Occipital lobe (tissue), 2 donors: ENCODE measurements around the gene PTPN12. TPM values are rescaled to one million over a fixed set of nuclear protein-coding genes. Genes with fewer than 3 reads are reported as not detected.
"Not testable (repeated sequence)": the region's sequence is repeated elsewhere in the genome, so short reads cannot be mapped to it uniquely, and the experiment has no call there.

ENCODE experiments used
- DNase-seq: peaks from one replicate; lab custom pipeline; 2025; lab: John Stamatoyannopoulos, UW
- total RNA-seq: library from RNA; depleted of rRNA; stranded (reverse); fragments of >200 nt; gene quantifications from one replicate; pipeline ENCODE4 v1.2.3, GENCODE V29; 2014

PTPN12 gene
- total RNA-seq, 1 donor from 2014 or later: 136 TPM

GRCh38 chr7:77579797-77580196, 42.7 kb downstream of the PTPN12 start:
- no peak for DNase-seq

DNA sequence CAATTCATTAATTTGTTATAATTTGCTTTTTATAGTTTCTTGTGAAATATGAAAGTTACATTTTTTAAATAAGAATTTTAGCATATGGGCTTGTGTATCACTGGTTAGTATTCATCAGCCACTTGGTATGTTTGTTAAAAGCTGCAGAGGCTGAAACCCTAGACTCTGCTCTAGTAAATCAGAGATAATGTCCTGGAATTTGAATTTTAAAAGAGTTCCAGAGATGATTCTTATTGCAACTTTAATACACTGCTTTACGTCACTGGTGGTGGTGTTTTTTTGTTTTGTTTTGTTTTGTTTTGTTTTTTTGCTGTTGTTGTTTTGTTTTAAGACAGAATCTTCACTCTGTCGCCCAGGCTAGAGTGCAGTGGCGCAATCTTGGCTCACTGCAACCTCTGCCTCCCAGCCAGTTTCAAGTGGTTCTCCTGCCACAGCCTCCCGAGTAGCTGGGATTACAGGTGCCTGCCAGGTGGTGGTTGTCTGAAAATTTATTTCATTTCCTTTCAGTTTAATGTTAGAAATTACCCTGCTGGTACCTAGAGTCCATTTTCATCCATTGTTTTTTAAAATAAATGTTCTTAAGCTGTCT, 43.8 kb downstream of the PTPN12 start:
- DNase-seq: no peak

DNA sequence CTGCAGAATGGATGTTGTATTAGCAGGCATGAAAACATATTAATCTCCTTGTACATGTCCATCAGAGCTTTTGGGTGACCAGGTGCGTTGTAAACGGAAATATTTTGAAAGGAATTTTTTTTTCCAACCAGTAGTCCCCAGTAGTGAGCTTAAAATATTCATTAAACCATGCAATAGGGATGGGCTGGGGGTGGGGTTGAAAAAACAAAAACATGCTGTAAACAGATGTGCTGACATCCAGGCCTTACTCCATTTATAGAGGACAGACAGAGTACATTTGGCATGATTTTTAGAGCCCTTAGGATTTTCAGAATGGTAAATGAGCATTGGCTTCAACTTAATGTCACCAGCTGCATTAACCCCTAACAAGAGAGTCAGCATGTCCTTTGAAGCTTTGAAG, 50.2 kb downstream of the PTPN12 start:
- DNase-seq: no peak

DNA sequence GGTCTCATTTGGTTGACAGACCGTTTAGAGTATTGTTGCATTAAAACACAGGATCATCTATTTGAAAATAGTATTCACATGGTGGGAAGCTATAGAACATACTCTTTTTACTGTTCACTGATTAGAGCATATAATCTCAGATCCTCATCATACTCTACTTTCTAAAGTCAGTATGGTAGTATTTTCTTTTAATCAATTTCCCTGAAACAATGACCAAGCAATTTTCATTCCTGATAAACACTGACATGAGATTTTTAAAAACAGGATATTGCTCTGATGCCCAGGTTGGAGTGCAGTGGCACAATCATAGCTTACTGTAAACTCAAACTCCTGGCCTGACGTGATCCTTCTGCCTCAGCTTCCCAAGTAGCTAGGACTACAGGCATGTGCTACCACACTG, 63.9 kb downstream of the PTPN12 start:
- DNase-seq: no peak

GRCh38 chr7:77606562-77606961, 69.5 kb downstream of the PTPN12 start:
- no peak for DNase-seq

- DNase-seq: no peak
These were observed 82.2 kb downstream of the PTPN12 start for GRCh38 chr7:77619314-77619713.

GRCh38 chr7:77626586-77627308, 89.7 kb downstream of the PTPN12 start:
- no peak for DNase-seq

DNA sequence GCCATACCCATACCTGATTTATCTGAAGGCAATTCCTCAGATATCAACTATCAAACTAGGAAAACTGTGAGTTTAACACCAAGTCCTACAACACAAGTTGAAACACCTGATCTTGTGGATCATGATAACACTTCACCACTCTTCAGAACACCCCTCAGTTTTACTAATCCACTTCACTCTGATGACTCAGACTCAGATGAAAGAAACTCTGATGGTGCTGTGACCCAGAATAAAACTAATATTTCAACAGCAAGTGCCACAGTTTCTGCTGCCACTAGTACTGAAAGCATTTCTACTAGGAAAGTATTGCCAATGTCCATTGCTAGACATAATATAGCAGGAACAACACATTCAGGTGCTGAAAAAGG, 90.2 kb downstream of the PTPN12 start:
- no peak for DNase-seq

DNA sequence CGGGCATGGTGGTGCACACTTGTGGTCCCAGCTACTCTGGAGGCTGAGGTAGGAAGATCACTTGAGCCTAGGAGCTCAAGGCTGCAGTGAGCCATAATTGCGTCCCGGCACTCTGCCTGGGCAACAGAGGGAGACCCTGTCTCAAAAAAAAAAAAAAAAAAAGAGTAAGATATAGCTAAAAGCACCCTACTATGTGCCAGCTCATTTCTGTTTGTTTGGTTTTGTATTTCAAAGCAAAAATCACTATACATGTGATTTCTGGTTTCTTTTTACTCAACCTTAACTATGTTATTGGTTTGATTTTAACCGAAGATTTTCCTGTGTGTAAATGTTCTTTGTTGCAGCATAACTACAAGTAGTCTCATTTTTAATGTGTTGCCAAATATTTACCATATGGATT, 92.7 kb downstream of the PTPN12 start:
- no peak for DNase-seq

DNA sequence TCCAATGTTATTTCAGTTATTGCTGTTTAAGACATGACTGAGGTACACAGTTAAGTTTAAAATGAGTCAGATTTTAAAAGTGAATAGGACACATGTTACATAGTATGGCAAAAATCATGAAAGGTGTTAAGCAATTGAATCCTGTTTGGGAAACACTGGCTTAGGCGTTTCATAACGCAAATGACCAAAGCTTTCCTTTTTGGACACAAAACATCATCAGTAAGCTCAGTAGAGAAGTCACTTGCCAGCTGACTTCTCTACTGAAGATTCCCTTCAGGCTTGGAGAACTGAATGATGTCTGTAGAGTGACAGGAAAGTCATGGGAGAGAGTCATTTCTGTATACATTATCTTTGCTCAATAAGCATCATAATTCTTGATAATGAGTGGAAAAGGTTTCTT, 94.7 kb downstream of the PTPN12 start:
- no peak for DNase-seq

DNA sequence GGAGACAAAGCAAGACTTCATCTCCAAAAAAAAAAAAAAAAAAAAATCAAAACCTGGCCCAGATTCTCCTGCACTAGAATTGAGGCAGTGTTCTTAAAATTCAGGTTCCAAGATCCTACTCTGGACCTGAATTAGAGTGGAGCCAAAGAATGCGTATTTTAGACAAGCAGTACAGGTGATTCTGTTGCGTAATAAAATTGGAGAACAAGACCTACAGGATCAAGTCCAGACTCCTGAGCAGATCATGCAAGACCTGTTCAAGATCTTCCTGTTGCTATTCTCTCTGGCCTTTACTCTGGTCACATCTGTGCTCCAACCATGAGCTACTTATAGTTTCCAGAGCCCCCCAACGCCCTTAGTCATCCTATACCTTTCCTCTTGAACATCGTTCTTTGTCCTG, 107.7 kb downstream of the PTPN12 start:
- no peak for DNase-seq

GRCh38 chr7:77648742-77649338, 111.7 kb downstream of the PTPN12 start:
- DNase-seq: no peak

GRCh38 chr7:77649716-77650349, 112.7 kb downstream of the PTPN12 start:
- no peak for DNase-seq

DNA sequence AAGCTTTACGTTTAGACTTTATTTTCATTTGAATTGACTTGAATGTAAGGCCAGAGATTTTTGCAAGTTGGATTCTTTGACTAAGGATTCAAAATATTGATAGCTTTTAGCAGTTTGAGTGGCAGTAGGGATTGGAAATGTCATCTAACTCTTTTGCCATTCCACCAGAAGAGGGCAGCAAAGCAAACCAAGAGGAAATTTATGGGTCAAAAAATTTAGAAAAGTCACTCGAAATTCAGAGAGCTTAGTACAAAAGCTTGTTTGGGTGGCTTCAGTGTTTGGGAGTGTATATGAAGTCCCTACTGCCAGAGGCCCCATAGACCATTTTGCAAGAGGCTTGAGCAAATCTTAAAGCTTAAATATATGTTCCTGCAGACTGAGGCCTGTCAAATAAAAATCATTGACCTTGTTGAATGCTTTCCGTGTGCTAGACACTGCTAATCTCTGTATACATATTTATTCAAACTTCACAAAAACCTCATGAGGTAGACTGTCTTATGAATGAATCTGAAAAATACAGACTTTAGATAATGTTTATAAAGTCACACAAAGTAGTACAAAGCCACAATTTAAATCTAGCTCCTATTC, 114.6 kb downstream of the PTPN12 start:
- no peak for DNase-seq

- not testable (repeated sequence) for DNase-seq
These were observed 115.7 kb downstream of the PTPN12 start for GRCh38 chr7:77652826-77653225.

DNA sequence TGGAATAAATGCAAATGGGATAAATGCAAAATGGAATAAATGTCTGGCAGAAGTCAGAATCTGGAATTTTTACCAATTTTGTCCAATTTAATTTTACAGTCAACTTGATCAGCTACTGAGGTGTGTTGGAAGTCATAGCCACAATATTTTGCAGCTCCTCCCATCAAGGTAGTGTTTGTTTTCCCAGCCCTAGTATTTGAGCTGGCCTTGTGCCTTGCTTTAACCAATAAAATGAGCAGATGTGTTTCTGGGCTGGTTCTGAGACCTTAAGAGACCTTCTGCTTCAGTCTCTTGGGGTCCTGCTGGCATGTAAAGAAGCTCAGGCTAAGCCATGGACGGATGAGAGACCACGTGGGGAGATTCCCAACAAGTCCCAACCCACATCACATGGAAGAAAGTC, 116.5 kb downstream of the PTPN12 start:
- no peak for DNase-seq

GRCh38 chr7:77655356-77655755, 118.3 kb downstream of the PTPN12 start:
- DNase-seq: no peak

DNA sequence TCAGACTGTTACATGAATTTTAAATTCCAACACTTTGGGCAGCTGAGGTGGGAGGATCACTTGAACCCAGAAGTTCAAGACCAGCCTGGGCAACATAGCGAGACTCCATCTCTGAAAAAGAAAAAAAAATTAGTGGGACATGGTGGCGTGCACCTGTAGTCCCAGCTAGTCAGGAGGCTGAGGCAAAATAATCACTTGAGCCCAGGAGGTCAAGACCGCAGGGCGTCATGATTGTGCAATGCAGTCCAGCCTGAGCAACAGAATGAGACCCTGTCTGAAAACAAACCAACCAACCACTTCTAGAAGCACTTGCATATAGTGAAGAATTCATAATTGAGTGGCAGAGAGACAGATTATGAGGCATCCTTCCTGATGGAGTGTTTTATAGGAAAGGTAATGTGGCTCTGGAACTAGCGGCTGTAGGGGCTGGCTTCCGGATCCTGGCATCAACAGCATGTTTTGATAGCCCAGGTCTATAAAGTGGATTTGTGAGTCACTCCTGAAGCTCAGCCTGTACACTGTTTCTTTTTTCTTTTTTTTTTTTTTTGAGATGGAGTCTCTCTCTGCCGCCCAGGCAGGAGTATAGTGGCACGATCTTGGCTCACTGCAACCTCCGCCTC, 118.9 kb downstream of the PTPN12 start:
- no peak for DNase-seq

DNA sequence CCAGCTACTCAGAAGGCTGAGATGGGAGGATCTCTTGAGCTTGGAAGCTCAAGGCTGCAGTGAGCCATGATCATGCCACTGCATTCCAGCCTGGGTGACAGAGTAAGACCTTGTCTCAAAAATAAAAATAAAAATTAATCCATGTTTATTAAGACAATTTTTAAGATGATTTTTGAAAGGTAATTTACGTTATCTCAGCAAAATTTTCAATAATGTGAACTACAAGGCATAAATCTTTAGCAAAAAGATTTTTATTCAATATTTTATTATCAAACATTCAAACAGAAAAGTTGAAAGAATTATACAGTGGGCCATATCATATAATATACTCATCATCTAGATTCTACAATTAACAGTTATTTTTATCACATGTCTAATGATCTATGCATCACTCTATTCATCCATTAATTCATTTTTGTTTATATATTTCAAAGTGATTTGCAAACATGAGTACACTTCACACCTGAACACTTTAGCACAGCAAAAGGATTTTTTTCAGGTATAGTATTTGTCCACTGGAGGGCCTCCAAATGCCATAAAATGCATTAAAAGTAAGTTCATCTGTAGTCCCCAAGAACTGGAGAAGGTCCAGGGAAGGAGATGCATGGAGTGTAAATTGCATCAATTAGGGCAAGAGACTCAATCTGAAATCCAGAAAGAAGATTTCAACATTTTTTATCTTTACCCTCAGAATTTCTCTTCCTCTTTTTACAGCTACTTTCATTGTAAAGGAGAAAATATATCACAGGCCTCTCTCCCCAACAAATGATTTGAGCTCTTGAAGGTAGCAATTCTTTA, 120.5 kb downstream of the PTPN12 start:
- DNase-seq: no peak

DNA sequence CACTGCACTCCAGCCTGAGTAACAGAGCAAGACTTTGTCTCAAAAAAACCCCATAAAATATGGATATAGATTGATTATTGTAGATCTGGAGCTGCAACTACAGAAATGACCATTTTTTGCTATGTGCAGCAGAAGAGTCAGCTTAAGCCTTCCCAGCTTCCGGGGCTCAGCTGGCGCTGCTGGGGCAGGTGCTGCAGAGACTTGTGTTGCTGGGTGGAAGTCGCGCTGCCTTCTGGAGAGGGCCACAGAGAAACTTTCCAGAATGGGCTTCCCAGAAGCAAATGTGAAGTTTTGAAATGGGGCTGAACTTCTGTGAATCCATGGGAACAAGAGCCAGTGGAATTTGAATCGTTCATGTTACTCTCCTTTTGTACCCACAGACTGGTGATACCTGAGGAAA, 121.8 kb downstream of the PTPN12 start:
- DNase-seq: no peak

DNA sequence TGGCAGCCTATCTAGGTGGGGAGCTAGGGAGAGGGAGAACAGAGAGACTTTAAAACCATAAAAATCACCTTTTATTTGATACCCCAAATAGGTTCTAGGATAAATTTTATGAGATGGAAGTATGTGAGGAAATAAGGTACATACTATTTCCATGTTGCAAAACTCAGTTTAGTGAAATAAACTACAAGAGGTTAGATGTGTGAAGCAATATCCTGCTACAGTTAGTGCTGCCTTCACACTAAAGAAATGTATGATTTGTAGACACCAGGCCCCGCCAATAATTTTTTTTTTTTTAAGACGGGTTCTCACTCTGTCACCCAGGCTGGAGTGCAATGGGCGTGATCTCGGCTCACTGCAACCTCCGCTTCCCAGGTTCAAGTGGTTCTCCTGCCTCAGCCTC, 124.7 kb downstream of the PTPN12 start:
- no peak for DNase-seq
